SK-N-MC (cell line): ENCODE measurements around the gene OR14K1.

Experiments used
- EZH2 ChIP-seq: fragments of 200-600 bp; sonication (generic); IDR thresholded peaks from one replicate; pipeline ENCODE4 v1.6.1; 2017; ENCODE audit warnings: antibody characterized with exemption
- POLR2AphosphoS5 ChIP-seq: IDR thresholded peaks from 2 replicates; pipeline ENCODE4 v1.6.1; 2012; ENCODE audit warnings: mild to moderate bottlenecking, low read depth, low read length, borderline replicate concordance

GRCh38 chr1:247747616-247748015 lies 9.2 kb downstream of the OR14K1 start:
- TF ChIP-seq POLR2AphosphoS5 (no peak), EZH2 (no peak)
